Measurements from ENCODE around the gene MBP. TPM values are rescaled to one million over a fixed set of nuclear protein-coding genes. Genes with fewer than 3 reads are reported as not detected.

The MBP gene
- total RNA-seq, 4 donors from 2014 or later, result 45.0 to 60.0 (median 51.9) TPM

DNA sequence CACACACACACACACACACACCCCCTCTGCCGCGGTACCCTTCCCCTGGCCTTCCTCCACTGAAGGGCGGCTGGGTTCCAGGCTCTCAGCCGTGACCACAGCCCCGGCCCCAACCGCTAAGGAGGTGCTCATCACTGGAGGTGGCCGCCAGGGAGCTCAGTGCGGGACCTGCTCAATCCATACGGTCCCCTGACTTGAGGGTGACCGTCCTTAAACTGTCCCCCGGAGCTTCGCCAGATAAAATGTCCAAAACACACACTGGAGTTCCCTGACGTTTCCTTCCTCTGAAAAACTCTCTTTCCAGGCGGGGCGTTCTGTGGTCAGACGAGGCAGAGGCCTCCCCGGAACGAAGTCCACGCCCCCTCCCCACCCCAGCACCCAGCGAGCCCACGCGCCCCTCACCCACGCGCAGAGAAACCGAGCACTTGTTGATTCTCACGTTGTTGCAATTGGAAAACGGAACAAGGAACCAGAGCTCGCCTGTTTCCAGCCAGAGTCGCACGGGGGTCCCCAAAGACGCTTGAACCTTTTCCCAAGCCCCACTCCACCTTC lies 1.4 kb downstream of the MBP start:
- TF ChIP-seq POLR2A (IDR thresholded peaks at IDR 0.05), result no peak
- TF ChIP-seq, protein P1, sequence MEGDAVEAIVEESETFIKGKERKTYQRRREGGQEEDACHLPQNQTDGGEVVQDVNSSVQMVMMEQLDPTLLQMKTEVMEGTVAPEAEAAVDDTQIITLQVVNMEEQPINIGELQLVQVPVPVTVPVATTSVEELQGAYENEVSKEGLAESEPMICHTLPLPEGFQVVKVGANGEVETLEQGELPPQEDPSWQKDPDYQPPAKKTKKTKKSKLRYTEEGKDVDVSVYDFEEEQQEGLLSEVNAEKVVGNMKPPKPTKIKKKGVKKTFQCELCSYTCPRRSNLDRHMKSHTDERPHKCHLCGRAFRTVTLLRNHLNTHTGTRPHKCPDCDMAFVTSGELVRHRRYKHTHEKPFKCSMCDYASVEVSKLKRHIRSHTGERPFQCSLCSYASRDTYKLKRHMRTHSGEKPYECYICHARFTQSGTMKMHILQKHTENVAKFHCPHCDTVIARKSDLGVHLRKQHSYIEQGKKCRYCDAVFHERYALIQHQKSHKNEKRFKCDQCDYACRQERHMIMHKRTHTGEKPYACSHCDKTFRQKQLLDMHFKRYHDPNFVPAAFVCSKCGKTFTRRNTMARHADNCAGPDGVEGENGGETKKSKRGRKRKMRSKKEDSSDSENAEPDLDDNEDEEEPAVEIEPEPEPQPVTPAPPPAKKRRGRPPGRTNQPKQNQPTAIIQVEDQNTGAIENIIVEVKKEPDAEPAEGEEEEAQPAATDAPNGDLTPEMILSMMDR (IDR thresholded peaks at IDR 0.05), result no peak
- peak in 1 of 2 donors; percentile 90 for DNase-seq (ENCODE audit: low spot score in 2 of 2)
- intact Hi-C loops (cut with DNase I; ENCODE audit: low total_unique reads), result no loop called here
- 1 to 8% methylated on average over 31 of the region's 31 CpGs for WGBS, 2 donors
- peak overlapping the region; percentile 90 for H3K4me3 ChIP-seq (ENCODE audit: low read depth, poor library complexity, severe bottlenecking)

DNA sequence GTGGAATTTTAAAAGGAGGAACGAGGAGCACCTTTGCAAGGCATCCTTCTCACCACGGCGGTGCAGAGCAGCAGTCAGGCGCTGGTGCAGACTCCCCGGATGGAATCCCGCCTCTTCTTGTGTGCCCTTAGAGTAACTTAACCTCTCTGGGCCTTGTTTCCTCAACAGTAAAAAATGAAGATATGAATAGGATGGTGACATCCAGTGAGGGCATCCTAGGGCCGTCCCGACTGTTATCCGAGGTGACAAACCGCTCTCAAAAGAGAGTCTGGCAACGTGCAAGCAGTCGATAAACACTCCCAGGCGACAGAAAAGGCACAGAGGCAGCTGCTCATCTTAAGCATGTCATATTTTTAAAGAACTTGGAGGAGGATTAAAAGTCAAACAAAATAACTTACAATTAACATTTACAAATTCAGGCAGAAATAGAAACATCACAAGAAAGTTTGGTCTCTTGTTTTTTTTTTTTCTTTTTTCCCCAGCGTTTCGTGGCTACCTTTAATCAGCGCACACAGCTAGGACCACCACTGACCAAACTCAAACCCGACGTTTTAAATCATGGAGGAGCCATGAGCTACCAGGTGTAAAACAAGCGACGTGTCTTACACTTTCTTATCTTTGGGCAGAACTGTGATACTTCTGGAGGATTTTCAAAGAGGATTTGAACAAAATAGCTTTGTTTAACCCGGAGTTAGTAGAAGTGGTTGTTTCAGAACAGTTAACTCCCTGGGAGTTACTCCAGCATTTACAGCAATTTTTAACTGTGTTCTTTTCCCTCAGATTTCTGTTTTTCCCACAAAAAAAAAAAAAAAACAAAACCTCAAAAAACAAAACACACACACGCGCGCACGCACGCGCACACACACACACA lies 2.1 kb downstream of the MBP start:
- TF ChIP-seq, protein P1 (IDR thresholded peaks at IDR 0.05), result no peak
- TF ChIP-seq POLR2A (IDR thresholded peaks at IDR 0.05), result no peak
- intact Hi-C loops (cut with DNase I; ENCODE audit: low total_unique reads), result no loop called here

DNA sequence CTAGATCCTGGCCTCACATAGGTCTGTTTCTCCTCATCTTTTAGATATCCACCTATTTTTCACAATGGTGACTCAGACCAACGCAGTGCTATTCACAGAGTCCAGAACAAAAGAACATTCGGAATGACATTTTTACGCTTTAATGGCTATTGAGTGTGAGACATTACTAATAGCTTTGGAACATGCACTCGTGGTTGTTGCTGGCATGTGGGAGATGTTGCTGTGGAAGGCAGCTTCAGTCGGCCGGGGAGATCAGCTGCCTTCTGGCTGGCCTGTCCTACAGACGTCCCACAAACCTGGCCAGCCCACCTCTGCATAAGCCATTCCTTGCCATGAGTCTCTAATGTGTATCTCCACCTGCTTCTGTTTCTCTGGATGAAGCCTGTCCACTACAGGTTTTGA lies 3.4 kb downstream of the MBP start:
- DNase-seq (ENCODE audit: low spot score in 2 of 2), result peak; percentile 76 to 88
- no peak overlapping the region for H3K4me3 ChIP-seq (ENCODE audit: low read depth, poor library complexity, severe bottlenecking)
- intact Hi-C loops (cut with DNase I; ENCODE audit: low total_unique reads), result no loop called here
- TF ChIP-seq, protein P1 (IDR thresholded peaks at IDR 0.05), result no peak
- no peak for TF ChIP-seq POLR2A (IDR thresholded peaks at IDR 0.05)
- WGBS, 2 donors, result 53 to 56% methylated on average over 7 of the region's 7 CpGs

More for the DNA sequence above, 2.1 kb downstream of the MBP start:
- peak overlapping the region; percentile 90 for H3K4me3 ChIP-seq (ENCODE audit: low read depth, poor library complexity, severe bottlenecking)
- 54 to 59% methylated on average over 27 of the region's 27 CpGs for WGBS, 2 donors
- peak; percentile 19 to 86 for DNase-seq (ENCODE audit: low spot score in 2 of 2)

- DNase-seq (ENCODE audit: low spot score in 2 of 2), result peak; percentile 80 to 86
These were observed 4.6 kb downstream of the MBP start for GRCh38 chr18:77127769-77128671.

GRCh38 chr18:77124452-77124922 lies 8.1 kb downstream of the MBP start:
- peak in 1 of 2 donors; percentile 81 for DNase-seq (ENCODE audit: low spot score in 2 of 2)
- intact Hi-C loops (cut with DNase I; ENCODE audit: low total_unique reads), result no loop called here
- WGBS, 2 donors, result 65 to 71% methylated on average over 9 of the region's 9 CpGs
- no peak for TF ChIP-seq POLR2A (IDR thresholded peaks at IDR 0.05)
- TF ChIP-seq, protein P1 (IDR thresholded peaks at IDR 0.05), result no peak
- no peak overlapping the region for H3K4me3 ChIP-seq (ENCODE audit: low read depth, poor library complexity, severe bottlenecking)

More at GRCh38 chr18:77127769-77128671, 4.6 kb downstream of the MBP start:
- 12 to 14% methylated on average over 11 of the region's 11 CpGs for WGBS, 2 donors
- H3K4me3 ChIP-seq (ENCODE audit: low read depth, poor library complexity, severe bottlenecking), result no peak overlapping the region
- intact Hi-C loops (cut with DNase I; ENCODE audit: low total_unique reads), result no loop called here
- no peak for TF ChIP-seq POLR2A (IDR thresholded peaks at IDR 0.05)
- TF ChIP-seq, protein P1 (IDR thresholded peaks at IDR 0.05), result no peak

All from lower leg skin (tissue), 4 donors.